CD4-positive, alpha-beta T cell (primary cell): ENCODE measurements around the gene NINJ1. TPM values are rescaled to one million over a fixed set of nuclear protein-coding genes. Genes with fewer than 3 reads are reported as not detected.

ENCODE experiments used
- ATAC-seq: fragments of 200-7000 bp; cut with Tn5 transposase; one replicate; pipeline ENCODE4 v1.10.0; 2022; ENCODE audit warnings: mild to moderate bottlenecking; ENCODE audit not compliant: poor library complexity
- CTCF ChIA-PET: fragments of 350-600 bp; sonication (Branson Sonifier 250); formaldehyde crosslinking; loops from one replicate; lab custom pipeline; 2021; ENCODE audit warnings: antibody characterized with exemption, inconsistent platforms; lab: Charles Lee
- POLR2A ChIA-PET: fragments of 350-600 bp; sonication (Branson Sonifier 250); formaldehyde crosslinking; loops from one replicate; lab custom pipeline; 2021; ENCODE audit warnings: antibody characterized with exemption, inconsistent platforms; lab: Charles Lee
- DNase-seq, 14 experiments: peaks; one replicate each; pipeline ENCODE4 v3.0.0-alpha.2; 2013 to 2020; ENCODE audit warnings: mixed read lengths in 2 of 14
- H3K27ac ChIP-seq, 2 donors: one replicate each; pipeline versions ENCODE4 v1.5.1 to v1.7.0; 2013; ENCODE audit warnings: low read length in 2 of 2, low read depth in 1 of 2, mild to moderate bottlenecking in 1 of 2
- H3K27me3 ChIP-seq, 2 experiments: 1 replicate in 1 of 2; 2 replicates in 1 of 2; pipeline versions ENCODE4 v1.6.1 to v1.7.0; 2013; ENCODE audit warnings: low read length in 2 of 2, control low read depth in 1 of 2, mild to moderate bottlenecking in 1 of 2, moderate library complexity in 1 of 2; ENCODE audit not compliant: insufficient read depth in 2 of 2, control insufficient read depth in 1 of 2
- H3K36me3 ChIP-seq: one replicate; pipeline ENCODE4 v1.6.1; 2013; ENCODE audit warnings: low read length, control low read depth; ENCODE audit not compliant: insufficient read depth
- H3K4me1 ChIP-seq: one replicate; pipeline ENCODE4 v1.6.1; 2013; ENCODE audit warnings: low read length, control low read depth; ENCODE audit not compliant: insufficient read depth
- H3K4me3 ChIP-seq: one replicate; pipeline ENCODE4 v1.5.1; 2013; ENCODE audit warnings: mild to moderate bottlenecking, low read length, moderate library complexity
- H3K9me3 ChIP-seq, 2 experiments: 1 replicate in 1 of 2; 2 replicates in 1 of 2; pipeline versions ENCODE4 v1.6.1 to v1.7.0; 2013; ENCODE audit warnings: low read length in 2 of 2, mild to moderate bottlenecking in 2 of 2, control low read depth in 1 of 2, moderate library complexity in 1 of 2; ENCODE audit not compliant: control insufficient read depth in 1 of 2, insufficient read depth in 1 of 2
- H3K27ac Mint-ChIP-seq: one replicate; pipeline ENCODE4 v1.8.0; 2020; ENCODE audit warnings: mixed read lengths
- H3K27me3 Mint-ChIP-seq: one replicate; pipeline ENCODE4 v1.8.0; 2021; ENCODE audit warnings: mixed read lengths
- H3K36me3 Mint-ChIP-seq: one replicate; pipeline ENCODE4 v1.8.0; 2021; ENCODE audit warnings: low read depth, mixed read lengths
- H3K4me1 Mint-ChIP-seq: one replicate; pipeline ENCODE4 v1.8.0; 2021; ENCODE audit warnings: low read depth, mixed read lengths
- H3K4me3 Mint-ChIP-seq: one replicate; pipeline ENCODE4 v1.8.0; 2020; ENCODE audit warnings: mild to moderate bottlenecking, mixed read lengths
- H3K9me3 Mint-ChIP-seq: one replicate; pipeline ENCODE4 v1.8.0; 2020; ENCODE audit warnings: mixed read lengths
- CTCF ChIP-seq: fragments of 200-600 bp; IDR thresholded peaks from one replicate; pipeline ENCODE4 v1.8.0; 2022; ENCODE audit warnings: antibody characterized with exemption, mild to moderate bottlenecking
- intact Hi-C, 2 experiments: fragments of 100-400 bp; cut with DNase I in 1 of 2; cut with micrococcal nuclease in 1 of 2; formaldehyde crosslinking; loops; one replicate each; pipeline versions ENCODE4 v1.15.1 to v1.9.0; 2023 to 2025; cut with DNase I, micrococcal nuclease
- total RNA-seq, 174 experiments: library from RNA in 2 of 174; stranded (reverse) in 2 of 174; gene quantifications; one replicate each; pipeline ENCODE4 v1.2.3 and lab custom pipeline; 2021 to 2026

Gene NINJ1
- total RNA-seq, 2 experiments from 2014 or later: 87.8 to 87.9 TPM

- ATAC-seq (no peak), DNase-seq (peak in 2 of 14 experiments; percentile 35 to 48)
- peaks cover 71% of the 10 kb centered on the region for H3K4me1 Mint-ChIP-seq
- H3K27ac Mint-ChIP-seq: peak overlapping the region; percentile 99
- Histone ChIP-seq H3K4me1 (peaks cover 66% of the 10 kb centered on the region), H3K27ac (peak overlapping the region; percentile 64 to 74), H3K27me3 (no peaks in the 10 kb centered on the region), H3K36me3 (no peaks in the 10 kb centered on the region), H3K4me3 (peak overlapping the region; percentile 64), H3K9me3 (no peaks in the 10 kb centered on the region)
- H3K36me3 Mint-ChIP-seq: peaks cover 24% of the 10 kb centered on the region
- peak overlapping the region; percentile 90 for H3K4me3 Mint-ChIP-seq
- ChIA-PET CTCF (interaction anchor here (1.2 to 3.9 kb wide), 3 partner anchors 12 to 77 kb away, joined by 3 to 22 read pairs (median 3); no protein-coding TSS in a partner anchor), POLR2A (interaction anchor here (1.3 to 4.6 kb wide), 7 partner anchors 9 to 133 kb away, joined by 3 to 35 read pairs (median 20); partner anchors contain the start of gene NINJ1)
- intact Hi-C loops: loop anchor here (2.0 to 5.0 kb wide), 4 partner anchors 37 to 355 kb away; partner anchors contain the start of genes NINJ1 (in 2 of the 2), BICD2 (in 1 of the 2) and FAM120AOS (in 1 of the 2)
- no peaks in the 10 kb centered on the region for H3K27me3 Mint-ChIP-seq
- no peaks in the 10 kb centered on the region for H3K9me3 Mint-ChIP-seq
- no peak for TF ChIP-seq CTCF
These were observed 36.4 kb downstream of the NINJ1 start for GRCh38 chr9:93097511-93098201.

- Mint-ChIP-seq H3K4me1 (peaks cover 71% of the 10 kb centered on the region), H3K27ac (peak overlapping the region; percentile 99), H3K9me3 (no peaks in the 10 kb centered on the region), H3K27me3 (no peaks in the 10 kb centered on the region), H3K36me3 (peaks cover 19% of the 10 kb centered on the region), H3K4me3 (peak overlapping the region; percentile 90)
- ChIA-PET CTCF (interaction anchor here (1.1 to 3.9 kb wide), 3 partner anchors 11 to 93 kb away, joined by 3 to 22 read pairs (median 6); no protein-coding TSS in a partner anchor), POLR2A (interaction anchor here (0.8 to 4.6 kb wide), 11 partner anchors 9 to 143 kb away, joined by 3 to 35 read pairs (median 20); partner anchors contain the start of gene NINJ1)
- intact Hi-C loops: loop anchor here (1.0 to 5.0 kb wide), 5 partner anchors 38 to 356 kb away; partner anchors contain the start of genes NINJ1 (in 2 of the 2), BICD2 (in 1 of the 2) and FAM120AOS (in 1 of the 2)
- TF ChIP-seq CTCF: no peak
- peaks cover 73% of the 10 kb centered on the region for H3K4me1 ChIP-seq
- no peak for ATAC-seq
- DNase-seq: no peak
- no peaks in the 10 kb centered on the region for H3K36me3 ChIP-seq
- H3K27ac ChIP-seq: peak overlapping the region; percentile 64 to 74
- H3K27me3 ChIP-seq: no peaks in the 10 kb centered on the region
- H3K9me3 ChIP-seq: peaks cover 0 to 3% of the 10 kb centered on the region in 2 experiments
- H3K4me3 ChIP-seq: peak overlapping the region; percentile 64
These were observed 37.2 kb downstream of the NINJ1 start for GRCh38 chr9:93096811-93097382.

GRCh38 chr9:93096131-93096802, 37.8 kb downstream of the NINJ1 start, which contains the start of gene CARD19:
Gene CARD19, plus strand, starts transcription at chr9:93096217. Its CDS starts 129 bp downstream, at chr9:93096346.
- intact Hi-C loops: loop anchor here (1.0 to 5.0 kb wide), 5 partner anchors 39 to 357 kb away; partner anchors contain the start of genes NINJ1 (in 2 of the 2), BICD2 (in 1 of the 2) and FAM120AOS (in 1 of the 2)
- Histone ChIP-seq H3K27ac (peak within 1 kb of the TSS; percentile 94 to 95), H3K27me3 (no peaks in the 10 kb centered on the region), H3K4me1 (peaks cover 75% of the 10 kb centered on the region), H3K9me3 (peaks cover 0 to 8% of the 10 kb centered on the region in 2 experiments), H3K4me3 (peak within 1 kb of the TSS; percentile 64), H3K36me3 (no peaks in the 10 kb centered on the region)
- ATAC-seq (no peak), DNase-seq (peak in 11 of 14 experiments; percentile 32 to 83 (median 53))
- Mint-ChIP-seq H3K27ac (peak within 1 kb of the TSS; percentile 99), H3K9me3 (no peaks in the 10 kb centered on the region), H3K36me3 (peaks cover 20% of the 10 kb centered on the region), H3K4me1 (peaks cover 77% of the 10 kb centered on the region), H3K27me3 (no peaks in the 10 kb centered on the region), H3K4me3 (peak within 1 kb of the TSS; percentile 95)
- no peak for TF ChIP-seq CTCF
- CTCF ChIA-PET: interaction anchor here (1.1 to 3.9 kb wide), 5 partner anchors 11 to 109 kb away, joined by 3 to 22 read pairs (median 4); no protein-coding TSS in a partner anchor
- POLR2A ChIA-PET: interaction anchor here (0.6 to 4.6 kb wide), 17 partner anchors 10 to 142 kb away, joined by 3 to 35 read pairs (median 10); partner anchors contain the start of gene NINJ1
